Kidney (tissue), 14 donors: Measurements from ENCODE around the gene KBTBD13. TPM values are rescaled to one million over a fixed set of nuclear protein-coding genes. Genes with fewer than 3 reads are reported as not detected.
"Not testable (repeated sequence)": the region's sequence is repeated elsewhere in the genome, so short reads cannot be mapped to it uniquely, and the experiment has no call there.

ENCODE experiments used
- DNase-seq, 5 donors: peaks; one replicate each; pipeline ENCODE4 v3.0.0-alpha.2; 2013 to 2020
- FAIRE-seq: peaks from 2 replicates; lab custom pipeline; 2012; peaks lifted over from hg19 to GRCh38; lab: Jason Lieb, UNC
- H3K27ac ChIP-seq, 2 donors: one replicate each; pipeline ENCODE4 v1.7.0; 2013; ENCODE audit warnings: low read depth in 2 of 2, low read length in 2 of 2, inconsistent platforms in 1 of 2
- H3K27me3 ChIP-seq: one replicate; pipeline ENCODE4 v1.7.1; 2013; ENCODE audit warnings: low read length, inconsistent platforms; ENCODE audit not compliant: control insufficient read depth, insufficient read depth
- H3K36me3 ChIP-seq, 3 donors: one replicate each; pipeline versions ENCODE4 v1.7.0 to v1.7.1; 2013; ENCODE audit warnings: low read length in 3 of 3, control low read depth in 1 of 3, inconsistent platforms in 1 of 3; ENCODE audit not compliant: insufficient read depth in 3 of 3, control insufficient read depth in 2 of 3
- H3K4me1 ChIP-seq, 3 donors: one replicate each; pipeline versions ENCODE4 v1.7.0 to v1.7.1; 2013; ENCODE audit warnings: low read length in 3 of 3, inconsistent platforms in 1 of 3, low read depth in 1 of 3; ENCODE audit not compliant: control insufficient read depth in 2 of 3, insufficient read depth in 2 of 3
- H3K4me3 ChIP-seq, 3 donors: one replicate each; pipeline versions ENCODE4 v1.7.0 to v1.8.1; 2013; ENCODE audit warnings: low read length in 3 of 3, control low read depth in 1 of 3, inconsistent platforms in 1 of 3
- H3K9ac ChIP-seq, 3 donors: one replicate each; pipeline versions ENCODE4 v1.7.0 to v1.7.1; 2013; ENCODE audit warnings: low read length in 3 of 3, control low read depth in 1 of 3, inconsistent platforms in 1 of 3
- H3K9me3 ChIP-seq, 3 donors: one replicate each; pipeline versions ENCODE4 v1.7.0 to v1.7.1; 2013; ENCODE audit warnings: low read length in 3 of 3, control low read depth in 1 of 3, inconsistent platforms in 1 of 3; ENCODE audit not compliant: control insufficient read depth in 2 of 3, insufficient read depth in 1 of 3
- CTCF ChIP-seq: IDR thresholded peaks from 3 replicates; pipeline ENCODE4 v1.5.1; 2012; ENCODE audit warnings: mild to moderate bottlenecking, moderate library complexity, borderline replicate concordance; ENCODE audit not compliant: insufficient read depth; ENCODE audit errors: extremely low read depth
- intact Hi-C: fragments of 100-400 bp; cut with DNase I; formaldehyde crosslinking; loops from one replicate; pipeline ENCODE4 v1.11.1; 2022
- polyA plus RNA-seq: library from polyadenylated mRNA; stranded (reverse); fragments of 350-450 nt; fragmentation: Illumina TruSeq; extraction: RNeasy Lipid Tissue Mini Kit (QIAGEN cat#74804); gene quantifications from one replicate; pipeline ENCODE4 v1.2.3, GENCODE V29; 2014; ENCODE audit warnings: low read depth, low replicate concordance; ENCODE audit not compliant: insufficient read depth
- total RNA-seq: library from RNA; stranded (reverse); fragmentation: NEBNext Ultra II Directional; extraction: Animal tissue kit (Norgen Biotek cat#: 25700); gene quantifications from one replicate; pipeline ENCODE4 v1.2.1, GENCODE V29; 2021
- donor health status: control.
- donor health status: control.
- donor health status: control.
- donor health status: control.
- donor health status: control.
- donor health status: DM: yes; HTN: yes; CAD: no.
- donor health status: Normal renal cell carcinoma (clear cell type).

Gene KBTBD13
- total and polyA plus RNA-seq, 2 donors from 2014 or later: 0.06 TPM; not detected in 1

- Histone ChIP-seq H3K27me3 (no peaks in the 10 kb centered on the region), H3K27ac (no peak overlapping the region), H3K9me3 (no peaks in the 10 kb centered on the region), H3K4me3 (no peak overlapping the region), H3K36me3 (no peaks in the 10 kb centered on the region), H3K9ac (no peak overlapping the region), H3K4me1 (peaks cover 5 to 20% (median 12%) of the 10 kb centered on the region in 3 donors)
- no peak for TF ChIP-seq CTCF
- intact Hi-C loops: no loop called here
- no peak for FAIRE-seq
- DNase-seq: no peak
Measured at GRCh38 chr15:65041787-65042186, 34.8 kb upstream of the KBTBD13 start.

- Histone ChIP-seq H3K27ac (peak overlapping the region; percentile 30 to 67), H3K9me3 (no peaks in the 10 kb centered on the region), H3K4me1 (peaks cover 5 to 20% (median 12%) of the 10 kb centered on the region in 3 donors), H3K9ac (no peak overlapping the region), H3K4me3 (no peak overlapping the region), H3K27me3 (no peaks in the 10 kb centered on the region), H3K36me3 (no peaks in the 10 kb centered on the region)
- intact Hi-C loops: no loop called here
- DNase-seq (no peak), FAIRE-seq (no peak)
- TF ChIP-seq CTCF: no peak
Measured at GRCh38 chr15:65042776-65043327, 33.7 kb upstream of the KBTBD13 start.

- intact Hi-C loops, H3K9ac ChIP-seq, H3K27me3 ChIP-seq, H3K36me3 ChIP-seq, H3K9me3 ChIP-seq, H3K4me3 ChIP-seq, FAIRE-seq: not testable (repeated sequence)
- peaks cover 5 to 20% (median 12%) of the 10 kb centered on the region in 3 donors for H3K4me1 ChIP-seq
- peak overlapping the region; percentile 26 to 84 for H3K27ac ChIP-seq
- peak in 3 of 5 donors; percentile 50 to 81 (median 70) for DNase-seq
Measured at GRCh38 chr15:65044218-65044617, 32.3 kb upstream of the KBTBD13 start.

- FAIRE-seq: no peak
- H3K27ac ChIP-seq: peak within 1 kb of the TSS; percentile 82 to 84
- no peaks in the 10 kb centered on the region for H3K36me3 ChIP-seq
- no peak for TF ChIP-seq CTCF
- H3K9ac ChIP-seq: peak within 1 kb of the TSS in 1 of 3 donors; percentile 63
- peak within 1 kb of the TSS; percentile 16 to 65 (median 65) for H3K4me3 ChIP-seq
- no peaks in the 10 kb centered on the region for H3K27me3 ChIP-seq
- peak; percentile 59 to 82 (median 70) for DNase-seq
- intact Hi-C loops: no loop called here
- H3K4me1 ChIP-seq: peaks cover 5 to 20% (median 17%) of the 10 kb centered on the region in 3 donors
- no peaks in the 10 kb centered on the region for H3K9me3 ChIP-seq
Measured at GRCh38 chr15:65044724-65045481, 31.6 kb upstream of the KBTBD13 start, which contains the start of gene SLC51B. TSS of gene SLC51B (plus strand) at chr15:65045387. CDS start at chr15:65050005, 4,618 bp downstream.
